ENCODE data around the gene HTRA1.
A peak's percentile ranks its signal among the peaks of the same experiment; 100 is the strongest.

DNA sequence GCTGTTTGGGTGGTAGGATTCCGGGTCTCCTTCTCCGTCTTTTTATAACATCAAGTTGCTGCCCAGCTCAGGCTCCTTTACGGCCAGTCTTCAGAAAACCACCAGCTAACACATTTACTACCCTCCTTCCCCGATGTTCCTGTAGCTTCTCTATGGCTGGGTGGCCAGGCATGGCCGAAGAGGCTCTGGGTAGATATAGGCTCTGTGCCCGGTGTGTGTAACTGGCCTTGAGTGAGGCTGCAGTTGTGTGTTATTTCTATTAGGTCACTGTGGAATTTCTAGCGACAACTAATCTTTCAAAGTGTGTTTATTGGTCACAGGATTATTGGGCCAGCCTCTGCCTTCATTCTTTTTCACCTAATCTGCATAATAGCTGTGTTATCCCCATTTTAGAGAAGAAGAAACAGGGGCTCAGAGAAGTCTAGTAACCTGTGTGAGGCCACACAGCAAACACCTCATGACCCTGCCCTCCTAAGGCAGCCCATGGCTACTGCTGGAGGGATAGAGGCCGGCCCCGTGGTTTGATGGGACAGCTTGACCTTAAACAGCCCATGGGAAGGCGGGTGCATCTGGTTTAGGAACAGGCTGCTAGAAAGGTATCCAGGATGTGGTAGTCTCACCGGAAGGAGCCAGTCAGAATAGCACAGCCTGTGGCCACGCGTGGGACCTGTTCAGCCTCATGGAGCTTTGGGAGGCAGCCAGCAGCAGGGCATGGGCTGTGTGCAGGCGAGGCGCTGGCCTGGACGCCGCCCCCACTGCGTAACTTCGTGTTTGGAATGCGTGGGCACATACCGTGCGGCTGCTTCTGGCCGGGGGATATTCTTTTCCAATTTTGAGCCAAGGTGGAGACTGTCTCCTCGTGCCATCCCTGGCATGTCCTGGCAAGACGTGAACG is 29.7 kb downstream of the HTRA1 start:
- TF ChIP-seq, protein P1, sequence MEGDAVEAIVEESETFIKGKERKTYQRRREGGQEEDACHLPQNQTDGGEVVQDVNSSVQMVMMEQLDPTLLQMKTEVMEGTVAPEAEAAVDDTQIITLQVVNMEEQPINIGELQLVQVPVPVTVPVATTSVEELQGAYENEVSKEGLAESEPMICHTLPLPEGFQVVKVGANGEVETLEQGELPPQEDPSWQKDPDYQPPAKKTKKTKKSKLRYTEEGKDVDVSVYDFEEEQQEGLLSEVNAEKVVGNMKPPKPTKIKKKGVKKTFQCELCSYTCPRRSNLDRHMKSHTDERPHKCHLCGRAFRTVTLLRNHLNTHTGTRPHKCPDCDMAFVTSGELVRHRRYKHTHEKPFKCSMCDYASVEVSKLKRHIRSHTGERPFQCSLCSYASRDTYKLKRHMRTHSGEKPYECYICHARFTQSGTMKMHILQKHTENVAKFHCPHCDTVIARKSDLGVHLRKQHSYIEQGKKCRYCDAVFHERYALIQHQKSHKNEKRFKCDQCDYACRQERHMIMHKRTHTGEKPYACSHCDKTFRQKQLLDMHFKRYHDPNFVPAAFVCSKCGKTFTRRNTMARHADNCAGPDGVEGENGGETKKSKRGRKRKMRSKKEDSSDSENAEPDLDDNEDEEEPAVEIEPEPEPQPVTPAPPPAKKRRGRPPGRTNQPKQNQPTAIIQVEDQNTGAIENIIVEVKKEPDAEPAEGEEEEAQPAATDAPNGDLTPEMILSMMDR (IDR thresholded peaks at IDR 0.05): no peak
- no peak for TF ChIP-seq POLR2A (IDR thresholded peaks at IDR 0.05)
- TF ChIP-seq POLR2AphosphoS5 (IDR thresholded peaks at IDR 0.05): peak; percentile 53
